SK-N-SH (cell line): Measurements from ENCODE around the gene PALM2AKAP2. TPM values are rescaled to one million over a fixed set of nuclear protein-coding genes. Genes with fewer than 3 reads are reported as not detected.

Source experiments
- CTCF ChIA-PET: fragments of 300-600, 350-600 bp; formaldehyde crosslinking; extraction: SDS; loops from one replicate; lab custom pipeline; 2021; lab: Yijun Ruan, JAX
- POLR2A ChIA-PET: fragments of 350-600 bp; sonication (Branson Sonifier 250); formaldehyde crosslinking; extraction: SDS; loops from one replicate; lab custom pipeline; 2020; ENCODE audit warnings: antibody characterized with exemption, inconsistent platforms; lab: Yijun Ruan, JAX
- DNase-seq: peaks from one replicate; pipeline ENCODE4 v3.0.0; 2012
- H2AFZ ChIP-seq: fragments of 200-600 bp; sonication (generic); 2 replicates; pipeline ENCODE4 v1.8.1; 2016; ENCODE audit warnings: antibody characterized with exemption, mild to moderate bottlenecking, low read depth
- H3F3A ChIP-seq: fragments of 200-600 bp; sonication (generic); replicated peaks from 2 replicates; pipeline ENCODE3; 2016; ENCODE audit warnings: antibody characterized with exemption, mild to moderate bottlenecking; ENCODE audit not compliant: insufficient read depth
- H3K27ac ChIP-seq, 2 experiments: fragments of 200-500 bp in 1 of 2; fragments of 200-600 bp in 1 of 2; sonication (Bioruptor generic) in 1 of 2; sonication (generic), shearing (Covaris generic) in 1 of 2; 2 replicates each; pipeline versions ENCODE4 v1.5.1 to v1.6.1; 2014 to 2016; ENCODE audit warnings: low read depth in 2 of 2, inconsistent platforms in 1 of 2, low read length in 1 of 2, mild to moderate bottlenecking in 1 of 2, mixed read lengths in 1 of 2
- H3K27me3 ChIP-seq: fragments of 200-600 bp; sonication (generic), shearing (Covaris generic); 2 replicates; pipeline ENCODE4 v1.6.1; 2016; ENCODE audit warnings: mixed run types; ENCODE audit not compliant: insufficient read depth
- H3K36me3 ChIP-seq, 2 experiments: fragments of 200-500 bp in 1 of 2; fragments of 200-600 bp in 1 of 2; sonication (Bioruptor generic) in 1 of 2; sonication (generic) in 1 of 2; replicated peaks in 1 of 2; 2 replicates each; pipeline versions ENCODE3 to v1.5.1; 2014 to 2016; ENCODE audit warnings: low read length in 1 of 2, mild to moderate bottlenecking in 1 of 2; ENCODE audit not compliant: insufficient read depth in 2 of 2, control insufficient read depth in 1 of 2
- H3K4me1 ChIP-seq, 2 experiments: fragments of 200-500 bp in 1 of 2; fragments of 200-600 bp in 1 of 2; sonication (Bioruptor generic) in 1 of 2; sonication (generic), shearing (Covaris generic) in 1 of 2; 2 replicates each; pipeline versions ENCODE4 v1.5.1 to v1.6.1; 2014 to 2016; ENCODE audit warnings: low read depth in 1 of 2, low read length in 1 of 2, mixed run types in 1 of 2; ENCODE audit not compliant: insufficient read depth in 2 of 2, control insufficient read depth in 1 of 2
- H3K4me2 ChIP-seq: fragments of 200-600 bp; sonication (generic), shearing (Covaris generic); 2 replicates; pipeline ENCODE4 v1.6.1; 2017; ENCODE audit warnings: mixed run types
- H3K4me3 ChIP-seq, 2 experiments: fragments of 200-500 bp in 1 of 2; fragments of 200-600 bp in 1 of 2; sonication (Bioruptor generic) in 1 of 2; sonication (generic), shearing (Covaris generic) in 1 of 2; 2 replicates each; pipeline versions ENCODE4 v1.5.1 to v1.8.1; 2014 to 2016; ENCODE audit warnings: low read depth in 2 of 2, inconsistent platforms in 1 of 2, low read length in 1 of 2, mild to moderate bottlenecking in 1 of 2, mixed read lengths in 1 of 2, moderate library complexity in 1 of 2
- H3K79me2 ChIP-seq: fragments of 200-600 bp; sonication (generic); 2 replicates; pipeline ENCODE4 v1.8.1; 2017; ENCODE audit warnings: mild to moderate bottlenecking; ENCODE audit not compliant: insufficient read depth
- H3K9ac ChIP-seq: fragments of 200-600 bp; sonication (generic); 2 replicates; pipeline ENCODE4 v1.6.1; 2017; ENCODE audit warnings: mixed run types
- H3K9me2 ChIP-seq: fragments of 200-600 bp; sonication (generic); 2 replicates; pipeline ENCODE4 v1.6.1; 2017; ENCODE audit warnings: mixed run types
- H3K9me3 ChIP-seq: fragments of 200-600 bp; sonication (generic); 2 replicates; pipeline ENCODE4 v1.6.1; 2017; ENCODE audit warnings: mixed run types, mild to moderate bottlenecking, moderate library complexity
- H4K20me1 ChIP-seq: fragments of 200-600 bp; sonication (generic); 2 replicates; pipeline ENCODE4 v1.6.1; 2017; ENCODE audit warnings: mild to moderate bottlenecking, mixed run types; ENCODE audit not compliant: insufficient read depth
- CHD2 ChIP-seq: fragments of 150-350 bp; IDR thresholded peaks from 2 replicates; pipeline ENCODE4 v1.6.1; 2018; ENCODE audit warnings: low read length; ENCODE audit not compliant: partially characterized antibody
- ELF1 ChIP-seq: IDR thresholded peaks from 2 replicates; pipeline ENCODE4 v1.4.0; 2012
- FOSL2 ChIP-seq: IDR thresholded peaks from 2 replicates; pipeline ENCODE4 v1.4.0; 2012; ENCODE audit warnings: low read depth, mild to moderate bottlenecking, moderate library complexity, borderline replicate concordance
- FOXJ3 ChIP-seq: sonication (generic); formaldehyde crosslinking; IDR thresholded peaks from 2 replicates; pipeline ENCODE4 v1.5.1; 2020; ENCODE audit warnings: mild to moderate bottlenecking, missing genetic modification reagents
- FOXM1 ChIP-seq: IDR thresholded peaks from 2 replicates; pipeline ENCODE4 v1.4.0; 2012; ENCODE audit warnings: low read depth, mild to moderate bottlenecking
- GABPA ChIP-seq: IDR thresholded peaks from 2 replicates; pipeline ENCODE4 v1.4.0; 2012; ENCODE audit warnings: low read depth, mild to moderate bottlenecking
- JUND ChIP-seq: IDR thresholded peaks from 2 replicates; pipeline ENCODE4 v1.4.0; 2012
- MEF2A ChIP-seq: IDR thresholded peaks from 2 replicates; pipeline ENCODE4 v1.4.0; 2012; ENCODE audit warnings: low read depth, borderline replicate concordance
- NFIC ChIP-seq: IDR thresholded peaks from 2 replicates; pipeline ENCODE4 v1.4.0; 2012; ENCODE audit warnings: borderline replicate concordance
- NRF1 ChIP-seq: IDR thresholded peaks from 2 replicates; pipeline ENCODE4 v1.6.1; 2012; ENCODE audit warnings: low read depth, mild to moderate bottlenecking, low read length
- PBX3 ChIP-seq: IDR thresholded peaks from 2 replicates; pipeline ENCODE4; 2012
- POLR2AphosphoS5 ChIP-seq: IDR thresholded peaks from 2 replicates; pipeline ENCODE4 v1.6.1; 2012; ENCODE audit warnings: low read depth, low read length
- RCOR1 ChIP-seq: fragments of 150-350 bp; IDR thresholded peaks from 2 replicates; pipeline ENCODE4 v1.6.1; 2017; ENCODE audit warnings: antibody characterized with exemption, low read length
- REST ChIP-seq: IDR thresholded peaks from 2 replicates; pipeline ENCODE4 v1.6.1; 2012; ENCODE audit warnings: mild to moderate bottlenecking, low read depth, low read length, moderate library complexity
- USF2 ChIP-seq: fragments of 150-350 bp; IDR thresholded peaks from 2 replicates; pipeline ENCODE4 v1.6.1; 2017; ENCODE audit warnings: antibody characterized with exemption, low read length, low read depth, borderline replicate concordance
- WGBS: methylation state at CpG from one replicate; pipeline ENCODE4 v1.1.6; 2017; ENCODE audit warnings: low lambda C conversion rate; 5-methylcytosine and 5-hydroxymethylcytosine counted together
- polyA plus RNA-seq, 3 experiments: library from polyadenylated mRNA; depleted of rRNA; stranded (reverse); fragments of >200 nt; gene quantifications; 2 replicates each; pipeline ENCODE4 v1.2.3, GENCODE V29; 2012

Gene PALM2AKAP2
- polyA plus RNA-seq, 1 of the 3 experiments (the other 2 are of a cell fraction) = 4.3 TPM

DNA sequence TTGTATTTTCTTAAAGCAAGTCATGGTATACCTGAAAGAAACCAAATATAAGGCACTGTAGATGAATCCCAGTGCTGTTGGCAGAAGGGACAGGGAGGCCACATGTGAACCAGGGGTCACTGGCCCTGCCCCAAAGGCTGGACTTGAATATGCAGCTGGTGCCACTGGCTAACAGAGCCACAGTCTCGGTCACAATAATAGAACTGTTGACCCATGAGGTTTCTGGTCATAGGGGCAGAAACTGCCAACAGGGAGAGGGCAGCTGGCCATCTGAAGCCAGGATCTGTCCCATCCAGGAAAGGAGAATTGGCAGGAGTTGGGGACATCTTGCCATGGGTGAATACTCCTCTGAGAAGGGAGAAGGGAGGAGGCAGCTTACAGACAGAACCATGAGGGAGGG, 31.9 kb downstream of the PALM2AKAP2 start:
- no peak for DNase-seq
- H3K9me2 ChIP-seq = no peaks in the 10 kb centered on the region
- H3K4me1 ChIP-seq = peaks cover 0 to 15% of the 10 kb centered on the region in 2 experiments; a peak in 2 of 4 replicates
- WGBS = 67% methylated on average over 1 of the region's 1 CpG
- no peak overlapping the region for H3K4me2 ChIP-seq
- no peaks in the 10 kb centered on the region for H4K20me1 ChIP-seq
- H3F3A ChIP-seq = peaks cover 21% of the 10 kb centered on the region
- no peak overlapping the region for H3K9ac ChIP-seq
- peaks cover 78% of the 10 kb centered on the region for H3K79me2 ChIP-seq
- H3K9me3 ChIP-seq = no peaks in the 10 kb centered on the region
- no peaks in the 10 kb centered on the region for H3K36me3 ChIP-seq
- TF ChIP-seq FOSL2 (no peak), JUND (no peak), USF2 (no peak), FOXM1 (no peak), PBX3 (no peak), NRF1 (no peak), REST (no peak), MEF2A (no peak), ELF1 (no peak), FOXJ3 (CRISPR knock-in tag) (no peak), CHD2 (no peak), POLR2AphosphoS5 (no peak), RCOR1 (no peak), NFIC (no peak), GABPA (no peak)
- TF ChIP-seq, all 33 proteins: peak for 0
- CTCF ChIA-PET = interaction anchor here (0.7 kb wide), 1 partner anchor 67 kb away, joined by 3 read pairs; no protein-coding TSS in a partner anchor
- Histone ChIP-seq H3K27me3 (no peaks in the 10 kb centered on the region), H3K4me3 (no peak overlapping the region), H2AFZ (no peak overlapping the region), H3K27ac (no peak overlapping the region)
- POLR2A ChIA-PET = no interaction called here
